Glutamatergic neuron (in vitro differentiated cells): ENCODE measurements around the gene RAI1. TPM values are rescaled to one million over a fixed set of nuclear protein-coding genes. Genes with fewer than 3 reads are reported as not detected.

ENCODE experiments used
- DNase-seq: peaks from one replicate; pipeline ENCODE4 v3.0.0; 2022
- H3K27ac Mint-ChIP-seq: one replicate; pipeline ENCODE4 v1.8.0; 2020; ENCODE audit warnings: mild to moderate bottlenecking, mixed read lengths, inconsistent platforms; ENCODE audit not compliant: unreplicated experiment
- H3K27me3 Mint-ChIP-seq: one replicate; pipeline ENCODE4 v1.8.0; 2020; ENCODE audit warnings: mild to moderate bottlenecking, moderate library complexity, mixed read lengths, inconsistent platforms; ENCODE audit not compliant: unreplicated experiment
- H3K36me3 Mint-ChIP-seq: one replicate; pipeline ENCODE4 v1.8.0; 2020; ENCODE audit warnings: mild to moderate bottlenecking, mixed read lengths, inconsistent platforms; ENCODE audit not compliant: unreplicated experiment
- H3K4me1 Mint-ChIP-seq: one replicate; pipeline ENCODE4 v1.8.0; 2020; ENCODE audit warnings: mild to moderate bottlenecking, low read depth, mixed read lengths, inconsistent platforms; ENCODE audit not compliant: unreplicated experiment
- H3K4me3 Mint-ChIP-seq: one replicate; pipeline ENCODE4 v1.8.0; 2020; ENCODE audit warnings: mild to moderate bottlenecking, mixed read lengths, inconsistent platforms; ENCODE audit not compliant: unreplicated experiment
- H3K9me3 Mint-ChIP-seq: one replicate; pipeline ENCODE4 v1.8.0; 2020; ENCODE audit warnings: mild to moderate bottlenecking, moderate library complexity, mixed read lengths, inconsistent platforms; ENCODE audit not compliant: unreplicated experiment
- CTCF ChIP-seq: fragments of 200-600 bp; sonication (generic); IDR thresholded peaks from one replicate; pipeline ENCODE4 v1.5.0; 2021; ENCODE audit not compliant: partially characterized antibody, unreplicated experiment
- total RNA-seq: library from RNA; stranded (reverse); fragmentation: NEBNext Ultra II Directional; extraction: Animal tissue kit (Norgen Biotek cat#: 25700); gene quantifications from one replicate; pipeline ENCODE4 v1.2.1, GENCODE V29; 2021; ENCODE audit not compliant: unreplicated experiment

The RAI1 gene
- total RNA-seq, 1 donor from 2014 or later: 70.2 TPM

GRCh38 chr17:17738901-17739300 lies 57.6 kb downstream of the RAI1 start:
- Mint-ChIP-seq H3K4me3 (peak overlapping the region; percentile 71), H3K27ac (peak overlapping the region; percentile 54), H3K36me3 (no peaks in the 10 kb centered on the region), H3K27me3 (peaks cover 26% of the 10 kb centered on the region), H3K9me3 (peaks cover 21% of the 10 kb centered on the region), H3K4me1 (peaks cover 53% of the 10 kb centered on the region)
- no peak for DNase-seq
- no peak for TF ChIP-seq CTCF

GRCh38 chr17:17739388-17740066 lies 58.3 kb downstream of the RAI1 start:
- Mint-ChIP-seq H3K4me3 (peak overlapping the region; percentile 71), H3K9me3 (peaks cover 21% of the 10 kb centered on the region), H3K27ac (peak overlapping the region; percentile 55), H3K4me1 (peaks cover 52% of the 10 kb centered on the region), H3K36me3 (no peaks in the 10 kb centered on the region), H3K27me3 (peaks cover 31% of the 10 kb centered on the region)
- DNase-seq: peak; percentile 53
- no peak for TF ChIP-seq CTCF

- Mint-ChIP-seq H3K36me3 (no peaks in the 10 kb centered on the region), H3K27ac (peak overlapping the region; percentile 99), H3K9me3 (peaks cover 22% of the 10 kb centered on the region), H3K27me3 (peaks cover 30% of the 10 kb centered on the region), H3K4me1 (peaks cover 56% of the 10 kb centered on the region), H3K4me3 (peak overlapping the region; percentile 80)
- no peak for TF ChIP-seq CTCF
- DNase-seq: no peak
These were observed 59.5 kb downstream of the RAI1 start for GRCh38 chr17:17740615-17741348.

GRCh38 chr17:17741349-17742023 lies 60.2 kb downstream of the RAI1 start:
- peaks cover 24% of the 10 kb centered on the region for H3K27me3 Mint-ChIP-seq
- H3K36me3 Mint-ChIP-seq: no peaks in the 10 kb centered on the region
- H3K4me3 Mint-ChIP-seq: peak overlapping the region; percentile 80
- TF ChIP-seq CTCF: no peak
- peaks cover 49% of the 10 kb centered on the region for H3K4me1 Mint-ChIP-seq
- DNase-seq: peak; percentile 74
- H3K9me3 Mint-ChIP-seq: peaks cover 17% of the 10 kb centered on the region
- peak overlapping the region; percentile 99 for H3K27ac Mint-ChIP-seq

DNA sequence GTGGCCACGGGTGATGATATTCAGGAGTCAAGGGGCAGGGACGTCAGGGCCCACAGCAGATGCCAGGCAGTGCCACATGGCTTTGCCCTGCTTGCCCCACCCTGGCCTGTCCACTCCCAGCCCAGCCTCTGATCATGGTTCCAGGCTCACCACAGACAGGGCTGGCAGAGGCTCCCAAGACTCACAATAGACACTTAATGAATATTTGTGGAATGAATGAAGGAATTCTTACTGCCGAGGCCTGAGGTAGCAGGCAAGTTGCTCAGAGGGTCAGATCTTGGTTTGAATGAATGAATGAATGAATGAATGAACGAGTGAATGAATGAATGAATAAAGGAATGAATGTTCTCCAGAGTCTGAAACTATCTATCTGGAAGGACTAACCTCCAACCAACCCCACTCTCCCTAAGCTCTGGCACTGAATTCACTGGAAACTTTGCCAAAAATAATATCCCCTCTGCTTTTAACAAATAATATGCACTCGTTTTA lies 60.9 kb downstream of the RAI1 start:
- H3K4me1 Mint-ChIP-seq: peaks cover 49% of the 10 kb centered on the region
- peaks cover 19% of the 10 kb centered on the region for H3K27me3 Mint-ChIP-seq
- no peaks in the 10 kb centered on the region for H3K36me3 Mint-ChIP-seq
- no peak for TF ChIP-seq CTCF
- peak overlapping the region; percentile 25 for H3K4me3 Mint-ChIP-seq
- peak overlapping the region; percentile 99 for H3K27ac Mint-ChIP-seq
- H3K9me3 Mint-ChIP-seq: peaks cover 13% of the 10 kb centered on the region
- DNase-seq: no peak
